Daoy (cell line): Measurements from ENCODE around the gene FXYD2. TPM values are rescaled to one million over a fixed set of nuclear protein-coding genes. Genes with fewer than 3 reads are reported as not detected.
A peak's percentile ranks its signal among the peaks of the same experiment; 100 is the strongest.

Source experiments
- DNase-seq: peaks from one replicate; pipeline ENCODE4 v3.0.0-alpha.2; 2015; ENCODE audit warnings: low read depth
- total RNA-seq: library from RNA; depleted of rRNA; stranded (reverse); fragments of >200 nt; shearing (Covaris generic); gene quantifications from 2 replicates; pipeline ENCODE4 v1.2.3, GENCODE V29; 2014

Gene FXYD2
- total RNA-seq, 1 experiment from 2014 or later = not detected

- DNase-seq = no peak
These were observed 11.0 kb upstream of the FXYD2 start for GRCh38 chr11:117835576-117835975.

- DNase-seq = no peak
These were observed 10.4 kb upstream of the FXYD2 start for GRCh38 chr11:117834838-117835443.

GRCh38 chr11:117834068-117834810, 9.7 kb upstream of the FXYD2 start:
- no peak for DNase-seq

GRCh38 chr11:117833401-117833891, 8.9 kb upstream of the FXYD2 start:
- DNase-seq = no peak

GRCh38 chr11:117832511-117832910, 8.0 kb upstream of the FXYD2 start:
- DNase-seq = no peak

- no peak for DNase-seq
These were observed 7.3 kb upstream of the FXYD2 start for GRCh38 chr11:117831661-117832415.

- DNase-seq = no peak
These were observed 6.3 kb upstream of the FXYD2 start for GRCh38 chr11:117830674-117831351.

- no peak for DNase-seq
These were observed 5.5 kb upstream of the FXYD2 start for GRCh38 chr11:117830072-117830471.

GRCh38 chr11:117829369-117829725, 4.8 kb upstream of the FXYD2 start:
- DNase-seq = no peak

- DNase-seq = peak; percentile 94
These were observed 4.2 kb upstream of the FXYD2 start for GRCh38 chr11:117828611-117829368.

GRCh38 chr11:117827521-117828511, 3.3 kb upstream of the FXYD2 start:
- DNase-seq = no peak

GRCh38 chr11:117826832-117827231, 2.3 kb upstream of the FXYD2 start:
- DNase-seq = no peak

GRCh38 chr11:117826190-117826570, 1.6 kb upstream of the FXYD2 start:
- DNase-seq = no peak

- no peak for DNase-seq
These were observed 1.1 kb upstream of the FXYD2 start for GRCh38 chr11:117825538-117826189.

GRCh38 chr11:117823946-117824420, 561 bp downstream of the FXYD2 start:
- DNase-seq = peak; percentile 36

- peak; percentile 39 for DNase-seq
These were observed 1.1 kb downstream of the FXYD2 start for GRCh38 chr11:117823294-117823945.

GRCh38 chr11:117822074-117823033, 2.2 kb downstream of the FXYD2 start:
- DNase-seq = peak; percentile 69

- DNase-seq = no peak
These were observed 3.1 kb downstream of the FXYD2 start for GRCh38 chr11:117821431-117821830.
